SKM-1 (cell line): ENCODE measurements around the gene TMEM119.

Experiments used
- DNase-seq: peaks from one replicate; lab custom pipeline; 2025; ENCODE audit not compliant: unreplicated experiment; lab: John Stamatoyannopoulos, UW

Gene TMEM119

GRCh38 chr12:108542320-108542719, 55.6 kb downstream of the TMEM119 start:
- DNase-seq = no peak
